H1 (cell line): Measurements from ENCODE around the gene ACOD1. TPM values are rescaled to one million over a fixed set of nuclear protein-coding genes. Genes with fewer than 3 reads are reported as not detected.

Source experiments
- CHD7 ChIP-seq: fragments of 300-600 bp; sonication (generic); IDR thresholded peaks from 2 replicates; pipeline ENCODE4 v1.7.1; 2012; ENCODE audit warnings: low read length, moderate library complexity, mild to moderate bottlenecking, inconsistent platforms; ENCODE audit not compliant: insufficient replicate concordance
- EGR1 ChIP-seq: IDR thresholded peaks from 2 replicates; pipeline ENCODE4 v1.6.1; 2011; ENCODE audit warnings: low read depth, low read length, borderline replicate concordance
- EZH2 ChIP-seq: fragments of 200-600 bp; sonication (generic); IDR thresholded peaks from 2 replicates; pipeline ENCODE4 v1.7.1; 2012; ENCODE audit warnings: low read depth, mild to moderate bottlenecking, moderate library complexity, low read length, inconsistent platforms; ENCODE audit not compliant: severe bottlenecking
- RBBP5 ChIP-seq: IDR thresholded peaks from 2 replicates; pipeline ENCODE4 v1.7.1; 2012; ENCODE audit warnings: low read depth, mild to moderate bottlenecking, inconsistent platforms, low read length, moderate library complexity, borderline replicate concordance
- polyA plus RNA-seq, 7 experiments: library from polyadenylated mRNA; depleted of rRNA in 3 of 7; stranded (reverse) in 5 of 7; unstranded in 2 of 7; fragments of >200 nt in 5 of 7; fragments of 200-250 nt in 2 of 7; gene quantifications; 1 replicate in 5 of 7; 2 replicates in 1 of 7; 4 replicates in 1 of 7; pipeline versions ENCODE4 v1.2.1 to v1.2.3, GENCODE V29; 2011 to 2013; ENCODE audit warnings: missing spikeins in 2 of 7, mixed read lengths in 2 of 7
- total RNA-seq: library from RNA; stranded (reverse); fragmentation: NEBNext Ultra II Directional; extraction: Animal tissue kit (Norgen Biotek cat#: 25700); gene quantifications from 2 replicates; pipeline ENCODE4 v1.2.1, GENCODE V29; 2021

The ACOD1 gene
- total and polyA plus RNA-seq, 2 of the 8 experiments (the other 6 are each of a cell fraction or from before 2014, with no cell fraction given), result not detected

GRCh38 chr13:76943646-76944045 is 4.7 kb upstream of the ACOD1 start (continued):
- no peak for TF ChIP-seq CHD7
- no peak for TF ChIP-seq RBBP5
- TF ChIP-seq EZH2, result no peak
- no peak for TF ChIP-seq EGR1
